HL-60 (cell line): ENCODE data around the gene SYNJ2.

Experiments used
- DNase-seq, 2 experiments: peaks; one replicate each; pipeline ENCODE4 v3.0.0-alpha.2; 2010 to 2020; ENCODE audit warnings: low read depth in 1 of 2, low spot score in 1 of 2
- H3K27ac ChIP-seq: fragments of 250-450 bp; sonication (Bioruptor Pico); replicated peaks from 2 replicates; pipeline ENCODE4 v1.5.1; 2020; ENCODE audit warnings: mild to moderate bottlenecking, moderate library complexity
- H3K27me3 ChIP-seq: fragments of 250-450 bp; sonication (Bioruptor Pico); 2 replicates; pipeline ENCODE4 v1.5.1; 2021; ENCODE audit warnings: mild to moderate bottlenecking, moderate library complexity; ENCODE audit not compliant: insufficient read depth, poor library complexity, severe bottlenecking
- H3K4me3 ChIP-seq: replicated peaks from 2 replicates; pipeline ENCODE4 v1.5.1; 2011; ENCODE audit warnings: mild to moderate bottlenecking, control low read depth, low read length; ENCODE audit not compliant: insufficient read depth
- GABPA ChIP-seq: IDR thresholded peaks from 2 replicates; pipeline ENCODE4 v1.6.1; 2012; ENCODE audit warnings: low read depth
- POLR2AphosphoS5 ChIP-seq: IDR thresholded peaks from 2 replicates; pipeline ENCODE4 v1.6.1; 2012; ENCODE audit warnings: low read depth
- SPI1 ChIP-seq: IDR thresholded peaks from 2 replicates; pipeline ENCODE4 v1.6.1; 2012; ENCODE audit warnings: low read depth, mild to moderate bottlenecking, borderline replicate concordance
- TF ChIP-seq, protein P1 (sequence below): IDR thresholded peaks from 2 replicates; pipeline ENCODE4 v1.6.1; 2012; ENCODE audit warnings: low read depth; ENCODE audit not compliant: insufficient replicate concordance
- TF ChIP-seq, protein P2 (sequence below): IDR thresholded peaks from one replicate; pipeline ENCODE4 v1.5.1; 2011; ENCODE audit warnings: low read length, control low read depth, inconsistent platforms; ENCODE audit not compliant: insufficient read depth

Gene SYNJ2

DNA sequence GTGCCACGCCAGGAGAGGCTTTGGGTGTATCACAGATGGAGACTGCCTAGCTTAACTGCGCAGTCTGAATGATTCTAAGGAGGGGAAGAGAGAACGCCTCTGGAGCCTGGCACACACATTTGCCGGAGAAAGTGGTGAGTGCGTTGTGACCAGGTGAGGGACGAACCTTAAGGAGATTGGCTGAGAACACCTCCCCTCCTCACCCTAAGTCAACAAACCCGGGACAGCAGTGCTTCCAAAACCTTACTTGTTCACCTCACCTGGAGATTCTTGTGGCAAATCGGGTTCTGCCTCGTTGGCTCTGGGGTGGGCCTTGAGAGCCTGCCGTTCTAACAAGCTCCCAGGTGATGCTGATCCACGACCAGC is 9.4 kb downstream of the SYNJ2 start:
- H3K27ac ChIP-seq = no peak overlapping the region
- DNase-seq = no peak
- no peak overlapping the region for H3K4me3 ChIP-seq
- TF ChIP-seq GABPA (no peak), POLR2AphosphoS5 (no peak), SPI1 (no peak)
- TF ChIP-seq, protein P1, sequence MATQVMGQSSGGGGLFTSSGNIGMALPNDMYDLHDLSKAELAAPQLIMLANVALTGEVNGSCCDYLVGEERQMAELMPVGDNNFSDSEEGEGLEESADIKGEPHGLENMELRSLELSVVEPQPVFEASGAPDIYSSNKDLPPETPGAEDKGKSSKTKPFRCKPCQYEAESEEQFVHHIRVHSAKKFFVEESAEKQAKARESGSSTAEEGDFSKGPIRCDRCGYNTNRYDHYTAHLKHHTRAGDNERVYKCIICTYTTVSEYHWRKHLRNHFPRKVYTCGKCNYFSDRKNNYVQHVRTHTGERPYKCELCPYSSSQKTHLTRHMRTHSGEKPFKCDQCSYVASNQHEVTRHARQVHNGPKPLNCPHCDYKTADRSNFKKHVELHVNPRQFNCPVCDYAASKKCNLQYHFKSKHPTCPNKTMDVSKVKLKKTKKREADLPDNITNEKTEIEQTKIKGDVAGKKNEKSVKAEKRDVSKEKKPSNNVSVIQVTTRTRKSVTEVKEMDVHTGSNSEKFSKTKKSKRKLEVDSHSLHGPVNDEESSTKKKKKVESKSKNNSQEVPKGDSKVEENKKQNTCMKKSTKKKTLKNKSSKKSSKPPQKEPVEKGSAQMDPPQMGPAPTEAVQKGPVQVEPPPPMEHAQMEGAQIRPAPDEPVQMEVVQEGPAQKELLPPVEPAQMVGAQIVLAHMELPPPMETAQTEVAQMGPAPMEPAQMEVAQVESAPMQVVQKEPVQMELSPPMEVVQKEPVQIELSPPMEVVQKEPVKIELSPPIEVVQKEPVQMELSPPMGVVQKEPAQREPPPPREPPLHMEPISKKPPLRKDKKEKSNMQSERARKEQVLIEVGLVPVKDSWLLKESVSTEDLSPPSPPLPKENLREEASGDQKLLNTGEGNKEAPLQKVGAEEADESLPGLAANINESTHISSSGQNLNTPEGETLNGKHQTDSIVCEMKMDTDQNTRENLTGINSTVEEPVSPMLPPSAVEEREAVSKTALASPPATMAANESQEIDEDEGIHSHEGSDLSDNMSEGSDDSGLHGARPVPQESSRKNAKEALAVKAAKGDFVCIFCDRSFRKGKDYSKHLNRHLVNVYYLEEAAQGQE = no peak
- TF ChIP-seq, protein P2, sequence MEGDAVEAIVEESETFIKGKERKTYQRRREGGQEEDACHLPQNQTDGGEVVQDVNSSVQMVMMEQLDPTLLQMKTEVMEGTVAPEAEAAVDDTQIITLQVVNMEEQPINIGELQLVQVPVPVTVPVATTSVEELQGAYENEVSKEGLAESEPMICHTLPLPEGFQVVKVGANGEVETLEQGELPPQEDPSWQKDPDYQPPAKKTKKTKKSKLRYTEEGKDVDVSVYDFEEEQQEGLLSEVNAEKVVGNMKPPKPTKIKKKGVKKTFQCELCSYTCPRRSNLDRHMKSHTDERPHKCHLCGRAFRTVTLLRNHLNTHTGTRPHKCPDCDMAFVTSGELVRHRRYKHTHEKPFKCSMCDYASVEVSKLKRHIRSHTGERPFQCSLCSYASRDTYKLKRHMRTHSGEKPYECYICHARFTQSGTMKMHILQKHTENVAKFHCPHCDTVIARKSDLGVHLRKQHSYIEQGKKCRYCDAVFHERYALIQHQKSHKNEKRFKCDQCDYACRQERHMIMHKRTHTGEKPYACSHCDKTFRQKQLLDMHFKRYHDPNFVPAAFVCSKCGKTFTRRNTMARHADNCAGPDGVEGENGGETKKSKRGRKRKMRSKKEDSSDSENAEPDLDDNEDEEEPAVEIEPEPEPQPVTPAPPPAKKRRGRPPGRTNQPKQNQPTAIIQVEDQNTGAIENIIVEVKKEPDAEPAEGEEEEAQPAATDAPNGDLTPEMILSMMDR = no peak
- H3K27me3 ChIP-seq = no peaks in the 10 kb centered on the region

DNA sequence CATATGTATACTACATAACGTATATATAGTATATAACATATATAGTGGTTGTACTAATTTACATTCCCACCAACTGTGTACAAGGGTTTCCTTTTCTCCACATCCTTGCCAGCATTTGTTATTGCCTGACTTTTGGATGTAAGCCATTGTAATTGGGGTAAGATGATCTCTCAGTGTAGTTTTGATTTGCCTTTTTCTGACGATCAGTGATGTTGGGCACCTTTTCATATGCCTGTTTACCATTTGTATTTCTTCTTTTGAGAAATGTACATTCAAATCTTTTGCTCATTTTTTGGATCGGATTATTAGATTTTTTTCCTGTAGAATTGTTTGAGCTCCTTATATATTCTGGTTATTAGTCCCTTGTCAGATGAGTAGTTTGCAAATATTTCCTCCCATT is 11.4 kb downstream of the SYNJ2 start:
- no peak for DNase-seq
- Histone ChIP-seq H3K27ac (no peak overlapping the region), H3K4me3 (no peak overlapping the region), H3K27me3 (no peaks in the 10 kb centered on the region)
- no peak for TF ChIP-seq GABPA
- TF ChIP-seq, protein P2 = no peak
- TF ChIP-seq POLR2AphosphoS5 = no peak
- no peak for TF ChIP-seq SPI1
- TF ChIP-seq, protein P1 = no peak

DNA sequence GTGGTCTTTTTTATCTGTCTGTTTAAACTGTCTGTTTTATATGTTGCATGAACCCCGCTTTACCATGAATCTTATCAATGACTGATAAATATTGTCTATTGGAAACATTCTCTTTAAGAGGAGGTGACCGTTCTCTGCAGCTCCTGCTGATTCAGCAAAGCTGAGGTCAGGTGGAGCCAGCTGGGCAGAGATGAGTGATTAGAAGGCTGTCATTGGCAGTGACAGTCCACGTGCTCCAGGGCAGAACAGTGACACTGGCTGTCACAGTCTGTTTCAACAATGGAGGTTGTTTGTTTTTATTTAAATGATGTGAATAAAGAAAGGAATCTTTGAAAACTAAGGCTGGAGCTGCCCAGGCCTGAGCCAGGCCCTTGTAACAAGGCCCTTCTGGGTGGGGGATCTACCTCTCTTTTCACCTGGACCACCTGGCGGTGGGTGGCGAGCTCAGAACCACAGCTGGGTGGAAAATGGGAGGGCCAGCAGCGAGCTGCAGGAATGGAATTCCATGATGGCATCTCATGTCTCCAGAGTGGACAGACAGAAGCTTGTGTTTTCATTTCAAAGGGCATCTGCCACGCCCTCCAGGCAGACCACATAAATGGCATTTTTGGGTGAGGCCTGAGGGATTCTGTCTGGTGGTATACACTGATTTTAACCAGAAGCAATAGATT is 12.6 kb downstream of the SYNJ2 start:
- Histone ChIP-seq H3K27me3 (no peaks in the 10 kb centered on the region), H3K27ac (no peak overlapping the region), H3K4me3 (no peak overlapping the region)
- DNase-seq = no peak
- no peak for TF ChIP-seq SPI1

DNA sequence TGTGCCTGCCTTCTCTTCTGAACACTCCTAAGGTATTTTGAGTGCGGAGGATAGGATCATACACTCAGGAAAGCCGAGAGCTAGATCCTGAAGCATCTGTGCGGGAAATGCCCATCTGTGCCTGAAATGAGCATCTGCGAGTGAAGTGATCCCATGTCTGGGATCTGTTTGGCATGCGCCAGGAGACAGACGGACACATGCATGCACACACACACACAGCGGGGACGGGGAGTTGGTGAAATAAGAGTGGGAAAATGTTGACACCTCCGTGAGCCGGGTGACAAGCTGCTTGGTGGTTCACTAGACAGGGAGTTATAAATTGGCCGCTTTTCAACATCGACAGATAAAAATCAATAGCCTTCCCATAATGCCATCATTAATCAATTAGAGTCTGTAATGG is 13.8 kb downstream of the SYNJ2 start:
- Histone ChIP-seq H3K27me3 (no peaks in the 10 kb centered on the region), H3K27ac (no peak overlapping the region), H3K4me3 (no peak overlapping the region)
- TF ChIP-seq SPI1 (no peak), GABPA (no peak), POLR2AphosphoS5 (no peak)
- TF ChIP-seq, protein P1 = no peak
- TF ChIP-seq, protein P2 = no peak
- DNase-seq = no peak
